Esophagus (tissue), 2 donors: ENCODE data around the gene BHMT2. TPM values are rescaled to one million over a fixed set of nuclear protein-coding genes. Genes with fewer than 3 reads are reported as not detected.

Experiments
- H3K27ac ChIP-seq, 2 donors: one replicate each; pipeline ENCODE4 v1.5.1; 2013; ENCODE audit warnings: low read depth in 2 of 2, mild to moderate bottlenecking in 2 of 2, inconsistent platforms in 1 of 2, low read length in 1 of 2, moderate library complexity in 1 of 2
- H3K27me3 ChIP-seq, 2 donors: one replicate each; pipeline ENCODE4 v1.6.1; 2013; ENCODE audit warnings: low read length in 2 of 2, control low read depth in 1 of 2, mild to moderate bottlenecking in 1 of 2; ENCODE audit not compliant: insufficient read depth in 2 of 2, control insufficient read depth in 1 of 2
- H3K36me3 ChIP-seq, 2 donors: one replicate each; pipeline ENCODE4 v1.6.1; 2013; ENCODE audit warnings: low read length in 1 of 2; ENCODE audit not compliant: control insufficient read depth in 2 of 2, insufficient read depth in 2 of 2
- H3K4me1 ChIP-seq, 2 donors: one replicate each; pipeline ENCODE4 v1.6.1; 2013; ENCODE audit warnings: low read length in 1 of 2; ENCODE audit not compliant: control insufficient read depth in 2 of 2, insufficient read depth in 2 of 2
- H3K4me3 ChIP-seq, 2 donors: one replicate each; pipeline ENCODE4 v1.5.1; 2013; ENCODE audit warnings: low read length in 2 of 2, mild to moderate bottlenecking in 2 of 2, low read depth in 1 of 2, moderate library complexity in 1 of 2
- H3K9me3 ChIP-seq, 2 donors: one replicate each; pipeline ENCODE4 v1.6.1; 2013; ENCODE audit warnings: mild to moderate bottlenecking in 2 of 2, low read depth in 1 of 2, low read length in 1 of 2, moderate library complexity in 1 of 2; ENCODE audit not compliant: control insufficient read depth in 2 of 2, insufficient read depth in 1 of 2
- WGBS, 2 donors: extraction: QIAGEN DNeasy Blood & Tissue Kit; methylation state at CpG; one replicate each; pipeline ENCODE4 v1.1.7; 2013; 5-methylcytosine and 5-hydroxymethylcytosine counted together
- polyA plus RNA-seq, 2 donors: library from polyadenylated mRNA; stranded (reverse); fragments of 200-250 nt; gene quantifications; one replicate each; pipeline ENCODE4 v1.2.3, GENCODE V29; 2013
- donor health status: healthy with polysubstance abuse.
- donor health status: Bipolar disorder and iron deficiency.

Gene BHMT2, protein sequence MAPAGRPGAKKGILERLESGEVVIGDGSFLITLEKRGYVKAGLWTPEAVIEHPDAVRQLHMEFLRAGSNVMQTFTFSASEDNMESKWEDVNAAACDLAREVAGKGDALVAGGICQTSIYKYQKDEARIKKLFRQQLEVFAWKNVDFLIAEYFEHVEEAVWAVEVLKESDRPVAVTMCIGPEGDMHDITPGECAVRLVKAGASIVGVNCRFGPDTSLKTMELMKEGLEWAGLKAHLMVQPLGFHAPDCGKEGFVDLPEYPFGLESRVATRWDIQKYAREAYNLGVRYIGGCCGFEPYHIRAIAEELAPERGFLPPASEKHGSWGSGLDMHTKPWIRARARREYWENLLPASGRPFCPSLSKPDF
- 1 to 10 TPM; 3.1 to 4.4 TPM for polyA plus RNA-seq

DNA sequence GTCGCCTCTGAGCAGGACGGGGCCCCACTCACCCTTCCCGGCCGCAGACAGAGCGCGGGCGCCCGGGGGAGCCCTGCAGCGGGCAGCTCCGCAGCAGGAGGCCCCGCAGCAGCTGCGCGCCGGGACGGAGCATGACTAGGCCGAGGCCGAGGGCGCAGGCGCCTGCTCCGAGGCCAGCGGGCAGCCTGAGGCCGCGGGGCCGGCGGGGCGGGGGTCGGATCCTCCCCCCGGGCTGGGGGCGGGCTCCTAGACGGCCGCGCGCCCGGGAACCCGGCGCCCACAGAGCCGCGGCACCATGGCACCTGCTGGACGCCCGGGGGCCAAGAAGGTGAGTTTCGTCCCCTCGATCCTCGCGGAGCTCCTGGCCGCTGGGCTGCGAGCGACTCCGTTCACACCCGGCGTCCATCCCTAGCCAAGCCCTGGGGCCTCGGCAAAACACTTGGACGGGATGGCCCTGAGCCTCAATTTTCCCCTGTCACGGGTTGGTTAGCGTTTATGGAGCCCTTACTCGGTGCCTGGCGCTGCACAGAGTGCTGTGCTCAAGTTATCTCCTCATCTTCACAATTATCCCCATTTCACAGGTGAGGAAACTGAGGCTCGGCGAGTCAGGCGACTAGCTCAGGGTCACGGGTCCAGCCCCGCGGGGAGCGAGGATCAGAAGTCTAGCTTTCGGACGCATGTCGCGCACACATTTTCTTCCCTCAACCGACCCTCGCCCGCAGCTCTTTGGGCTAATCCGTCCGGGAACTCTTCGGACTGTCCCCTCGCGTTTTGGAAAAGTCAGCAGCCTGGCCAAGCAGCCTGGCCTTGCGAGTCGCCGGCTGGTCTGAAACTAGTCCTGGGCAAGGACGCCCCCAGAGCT lies at the start of gene BHMT2, which contains the start of gene DMGDH:
BHMT2 (plus strand) TSS at position 280 of the 862 bp plus-strand sequence; CDS start at position 296, 16 bp downstream.
DMGDH (minus strand) TSS at position 187 of the 862 bp plus-strand sequence; CDS start at position 133, 54 bp downstream.
- 23 to 28% methylated on average over 75 to 79 of the region's 79 CpGs for WGBS, 2 donors
- H3K27ac ChIP-seq: peak within 1 kb of the TSS; percentile 27 to 70
- H3K9me3 ChIP-seq: peaks cover 0 to 3% of the 10 kb centered on the region in 2 donors
- H3K4me3 ChIP-seq: peak within 1 kb of the TSS; percentile 36 to 40
- no peaks in the 10 kb centered on the region for H3K36me3 ChIP-seq
- H3K27me3 ChIP-seq: no peaks in the 10 kb centered on the region
- peaks cover 0 to 2% of the 10 kb centered on the region in 2 donors for H3K4me1 ChIP-seq

DNA sequence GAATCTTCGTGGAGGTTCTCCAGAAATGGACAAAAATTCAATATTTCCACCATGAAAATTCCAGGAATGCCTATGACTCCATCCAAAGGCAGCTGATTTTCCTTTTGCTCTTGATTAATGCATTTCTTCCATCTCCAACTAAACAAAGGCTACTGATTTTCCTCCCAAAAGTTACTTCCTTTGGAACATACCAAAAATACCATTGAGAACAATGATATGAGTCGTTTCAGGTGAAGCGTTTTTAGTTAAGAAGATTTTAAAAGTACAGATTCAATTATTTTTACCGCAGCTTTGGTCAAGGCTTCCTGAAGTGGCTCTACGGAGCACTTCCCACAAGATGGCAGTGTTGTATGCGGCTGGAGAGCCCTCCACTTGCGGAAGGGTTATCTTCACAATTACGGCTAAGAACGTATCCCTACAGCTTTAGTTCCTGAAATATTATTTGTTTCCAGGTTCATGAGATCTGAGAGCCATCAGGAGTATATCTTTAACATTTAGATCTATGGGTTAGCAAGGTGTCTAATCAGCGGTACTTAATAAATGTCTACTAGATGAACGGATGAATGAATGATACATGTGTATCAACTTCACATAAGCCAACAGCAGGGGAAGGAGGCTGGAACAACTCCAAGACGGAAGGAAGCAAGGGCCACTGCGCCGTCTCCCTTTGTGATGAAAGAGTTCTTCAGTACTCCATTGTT lies 48.6 kb upstream of the BHMT2 start:
- no peaks in the 10 kb centered on the region for H3K9me3 ChIP-seq
- 11 to 17% methylated on average over 14 of the region's 14 CpGs for WGBS, 2 donors
- H3K4me3 ChIP-seq: no peak overlapping the region

DNA sequence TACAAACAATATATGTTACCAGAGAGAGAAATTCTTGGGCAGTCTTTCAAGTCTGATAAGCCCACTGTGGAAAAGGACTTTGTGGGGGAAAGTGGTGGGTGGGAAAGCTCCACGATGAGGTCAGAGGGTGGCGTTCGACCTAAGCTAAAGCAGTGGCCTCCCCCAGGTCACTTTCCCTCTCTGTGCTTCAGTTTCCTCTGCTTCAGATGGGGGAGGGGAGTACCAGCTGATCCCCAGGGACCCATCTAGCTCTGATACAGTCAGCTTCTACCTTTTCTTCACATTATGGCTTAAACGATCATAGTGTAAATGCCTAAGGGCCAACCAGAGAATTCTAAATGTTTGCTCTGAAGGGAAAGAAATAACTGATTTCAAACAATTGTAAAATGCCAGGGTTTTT lies 47.8 kb upstream of the BHMT2 start:
- WGBS, 2 donors: 46 to 51% methylated on average over 4 of the region's 4 CpGs
- Histone ChIP-seq H3K27me3 (no peaks in the 10 kb centered on the region), H3K36me3 (no peaks in the 10 kb centered on the region), H3K4me1 (no peaks in the 10 kb centered on the region), H3K27ac (no peak overlapping the region), H3K9me3 (no peaks in the 10 kb centered on the region), H3K4me3 (no peak overlapping the region)

More for the DNA sequence above, 48.6 kb upstream of the BHMT2 start:
- no peaks in the 10 kb centered on the region for H3K4me1 ChIP-seq
- no peaks in the 10 kb centered on the region for H3K27me3 ChIP-seq
- no peak overlapping the region for H3K27ac ChIP-seq
- no peaks in the 10 kb centered on the region for H3K36me3 ChIP-seq

DNA sequence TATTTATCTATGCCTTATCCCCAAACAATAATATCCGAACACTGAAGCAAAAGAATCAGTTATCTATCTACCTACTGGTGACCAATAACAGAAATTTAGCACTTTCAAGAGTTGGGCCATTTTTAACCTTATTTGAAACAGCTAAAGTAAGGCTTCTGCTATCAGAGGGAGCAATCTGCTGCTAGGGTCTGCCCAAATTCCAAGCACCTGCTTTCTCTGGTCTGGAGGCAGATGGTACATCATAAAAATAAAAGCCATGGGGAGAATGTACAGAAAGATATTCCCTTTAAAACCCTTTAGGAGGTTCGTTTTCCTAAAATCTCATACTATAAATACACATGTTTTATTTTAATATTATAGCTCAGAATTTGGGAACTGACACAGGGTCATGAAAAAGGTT lies 46.8 kb upstream of the BHMT2 start:
- Histone ChIP-seq H3K9me3 (no peaks in the 10 kb centered on the region), H3K4me3 (no peak overlapping the region), H3K4me1 (no peaks in the 10 kb centered on the region), H3K36me3 (no peaks in the 10 kb centered on the region), H3K27ac (no peak overlapping the region), H3K27me3 (no peaks in the 10 kb centered on the region)
- WGBS, 2 donors: 79% methylated on average over 2 of the region's 2 CpGs

DNA sequence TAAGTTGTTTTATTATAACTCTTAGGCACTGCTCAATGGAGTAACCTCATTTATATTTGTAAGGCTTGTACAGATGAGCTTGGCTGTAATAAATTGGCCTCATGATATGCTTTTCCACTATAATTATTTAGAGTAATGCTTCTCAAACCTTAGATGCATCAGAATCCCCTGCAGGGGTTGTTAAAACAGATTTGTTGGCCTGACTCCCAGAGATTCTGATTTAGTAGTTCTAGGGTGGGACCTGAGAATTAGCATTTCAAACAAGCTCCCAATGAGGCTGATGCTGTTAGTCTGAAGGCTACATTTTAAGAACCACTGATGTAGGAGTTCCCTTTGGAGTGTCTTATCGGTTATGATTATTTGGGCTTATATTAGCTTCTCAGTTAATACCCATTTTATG lies 46.2 kb upstream of the BHMT2 start:
- H3K9me3 ChIP-seq: no peaks in the 10 kb centered on the region
- H3K27me3 ChIP-seq: no peaks in the 10 kb centered on the region
- H3K4me3 ChIP-seq: no peak overlapping the region
- no peaks in the 10 kb centered on the region for H3K4me1 ChIP-seq
- 83 to 88% methylated on average over 1 of the region's 1 CpG for WGBS, 2 donors
- no peaks in the 10 kb centered on the region for H3K36me3 ChIP-seq
- H3K27ac ChIP-seq: no peak overlapping the region

DNA sequence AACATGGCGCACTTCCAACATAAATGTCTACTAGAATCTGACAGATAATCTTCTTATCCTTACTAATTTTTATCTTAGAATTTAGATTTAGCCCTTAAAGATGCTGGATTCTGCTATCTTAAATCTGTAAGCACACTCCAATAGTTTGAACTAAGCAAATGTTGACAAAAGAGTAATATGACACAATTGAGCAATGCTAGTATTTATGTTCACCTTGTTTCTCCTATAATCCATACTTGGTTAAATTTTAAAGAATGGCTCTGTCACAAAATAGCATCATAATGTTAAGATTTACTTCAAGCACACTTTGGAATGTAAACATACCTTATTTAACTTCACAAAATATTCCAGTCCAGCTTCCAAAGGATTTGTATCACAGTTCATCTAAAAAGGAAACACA lies 45.6 kb upstream of the BHMT2 start:
- WGBS, 2 donors: 91 to 94% methylated on average over 1 of the region's 1 CpG
- H3K27me3 ChIP-seq: no peaks in the 10 kb centered on the region

DNA sequence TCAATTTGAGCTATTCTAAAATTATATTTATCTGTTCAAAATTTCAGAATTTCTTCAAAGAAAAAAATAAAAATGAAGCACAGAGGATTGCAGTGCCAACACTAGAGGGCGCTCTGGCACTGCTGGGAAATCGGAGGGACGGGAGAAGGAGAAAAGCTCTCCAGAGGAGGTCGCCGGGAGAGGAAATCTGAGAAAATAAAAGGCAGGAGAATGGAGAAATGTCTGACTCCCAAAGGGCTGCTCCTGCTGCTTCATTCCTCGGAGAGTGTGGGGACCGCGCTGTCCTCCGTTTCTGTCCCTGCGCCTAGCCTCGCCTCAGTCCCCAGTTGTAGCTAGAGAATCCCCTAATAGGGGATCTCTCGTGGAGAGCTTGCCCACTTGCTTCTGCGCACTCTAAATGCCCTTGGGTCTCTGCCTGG lies 44.5 kb upstream of the BHMT2 start:
- Histone ChIP-seq H3K9me3 (no peaks in the 10 kb centered on the region), H3K36me3 (no peaks in the 10 kb centered on the region), H3K27ac (no peak overlapping the region), H3K27me3 (no peaks in the 10 kb centered on the region), H3K4me1 (no peaks in the 10 kb centered on the region), H3K4me3 (peak overlapping the region in 1 of 2 donors; percentile 34)
- 13 to 16% methylated on average over 13 of the region's 13 CpGs for WGBS, 2 donors

More for the DNA sequence above, 45.6 kb upstream of the BHMT2 start:
- Histone ChIP-seq H3K4me1 (no peaks in the 10 kb centered on the region), H3K27ac (no peak overlapping the region), H3K4me3 (no peak overlapping the region), H3K36me3 (no peaks in the 10 kb centered on the region), H3K9me3 (no peaks in the 10 kb centered on the region)

DNA sequence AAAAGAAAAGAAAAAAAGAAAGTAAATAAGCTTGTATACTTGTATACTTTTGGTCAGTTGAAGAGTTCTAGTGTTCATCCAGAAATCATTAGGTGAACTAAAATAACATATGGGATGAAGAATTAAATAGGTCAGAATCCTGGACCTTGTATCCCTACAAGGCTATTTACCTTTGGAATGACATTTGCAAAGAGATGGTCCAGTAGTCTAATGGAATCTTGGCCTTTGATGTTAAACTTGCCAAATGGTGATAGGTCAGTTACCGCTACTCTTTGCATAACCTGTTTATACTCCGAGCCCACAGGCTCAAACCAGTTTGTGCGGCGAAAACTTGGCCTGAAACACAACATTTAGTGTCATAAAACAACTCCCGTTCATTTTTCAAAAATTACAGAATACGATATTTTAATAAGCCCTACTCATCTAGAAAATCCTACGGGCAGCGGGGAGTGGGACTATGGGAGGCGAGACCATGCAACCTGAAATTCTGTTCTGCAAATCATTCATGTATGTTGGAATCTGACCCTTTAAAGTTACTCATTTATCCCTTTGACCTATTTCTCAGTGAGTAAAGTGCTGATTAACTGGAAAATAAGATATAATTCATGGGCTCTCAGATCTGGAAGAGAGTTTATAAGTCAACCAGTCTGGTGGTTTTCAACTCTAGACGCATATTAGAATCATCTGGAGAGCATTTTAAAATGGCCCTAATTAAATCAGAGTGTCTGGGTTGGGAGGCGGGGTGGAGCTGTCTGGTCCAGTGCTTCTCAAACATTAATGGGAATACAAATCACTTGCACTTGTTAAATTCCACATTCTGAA lies 38.7 kb upstream of the BHMT2 start:
- Histone ChIP-seq H3K36me3 (no peaks in the 10 kb centered on the region), H3K27ac (no peak overlapping the region), H3K4me1 (no peaks in the 10 kb centered on the region), H3K4me3 (no peak overlapping the region), H3K27me3 (no peaks in the 10 kb centered on the region), H3K9me3 (no peaks in the 10 kb centered on the region)
- 89 to 90% methylated on average over 11 of the region's 11 CpGs for WGBS, 2 donors
